SK-N-SH treated with all-trans-retinoic acid at 6 μM for 48 hours (cell line): ENCODE data around the gene DST.
"Not testable (repeated sequence)": the region's sequence is repeated elsewhere in the genome, so short reads cannot be mapped to it uniquely, and the experiment has no call there.

ENCODE experiments used
- ATAC-seq: fragments of 200-7000 bp; cut with Tn5 transposase; 3 replicates; pipeline ENCODE4 v1.9.1; 2020; ENCODE audit warnings: mild to moderate bottlenecking, moderate library complexity
- ARNTL ChIP-seq: fragments of 450-650 bp; formaldehyde crosslinking; IDR thresholded peaks from 2 replicates; pipeline ENCODE4 v1.5.0; 2020; ENCODE audit warnings: low read depth, mild to moderate bottlenecking, moderate library complexity, borderline replicate concordance
- BACH2 ChIP-seq: fragments of 250-450 bp; sonication (Bioruptor Pico); IDR thresholded peaks from 2 replicates; pipeline ENCODE4 v1.9.0; 2021; ENCODE audit warnings: mild to moderate bottlenecking, borderline replicate concordance
- CREB5 ChIP-seq: fragments of 250-450 bp; sonication (Bioruptor Pico); IDR thresholded peaks from 2 replicates; pipeline ENCODE4 v1.5.1; 2020; ENCODE audit warnings: low read depth, mild to moderate bottlenecking, moderate library complexity
- ESRRG ChIP-seq: fragments of 250-450 bp; sonication (Bioruptor Pico); IDR thresholded peaks from 2 replicates; pipeline ENCODE4 v1.6.1; 2021; ENCODE audit warnings: mild to moderate bottlenecking
- OSR1 ChIP-seq: fragments of 250-450 bp; sonication (Bioruptor Pico); IDR thresholded peaks from 2 replicates; pipeline ENCODE4 v1.8.0; 2022; ENCODE audit warnings: moderate library complexity, mild to moderate bottlenecking, inconsistent platforms
- POU6F1 ChIP-seq: fragments of 250-450 bp; sonication (Bioruptor Pico); IDR thresholded peaks from 2 replicates; pipeline ENCODE4 v1.8.0; 2021; ENCODE audit warnings: low read depth, mild to moderate bottlenecking, moderate library complexity, borderline replicate concordance
- PPARA ChIP-seq: fragments of 250-450 bp; sonication (Bioruptor Pico); IDR thresholded peaks from 2 replicates; pipeline ENCODE4 v1.5.0; 2020; ENCODE audit warnings: mild to moderate bottlenecking, borderline replicate concordance
- RARB ChIP-seq: fragments of 250-450 bp; sonication (Bioruptor Pico); IDR thresholded peaks from 2 replicates; pipeline ENCODE4 v1.8.0; 2021; ENCODE audit warnings: mild to moderate bottlenecking, moderate library complexity
- SNAI2 ChIP-seq: fragments of 250-450 bp; sonication (Bioruptor Pico); IDR thresholded peaks from 2 replicates; pipeline ENCODE4 v1.5.0; 2020; ENCODE audit warnings: mild to moderate bottlenecking, moderate library complexity
- TOX ChIP-seq: fragments of 250-450 bp; sonication (Bioruptor Pico); IDR thresholded peaks from 2 replicates; pipeline ENCODE4 v1.8.0; 2021; ENCODE audit warnings: mild to moderate bottlenecking, moderate library complexity, borderline replicate concordance
- TSHZ2 ChIP-seq: fragments of 250-450 bp; sonication (Bioruptor Pico); IDR thresholded peaks from 2 replicates; pipeline ENCODE4 v1.5.0; 2020; ENCODE audit warnings: mild to moderate bottlenecking, moderate library complexity
- ZC3H10 ChIP-seq: fragments of 250-450 bp; sonication (Bioruptor Pico); IDR thresholded peaks from 2 replicates; pipeline ENCODE4 v1.5.1; 2021; ENCODE audit warnings: mild to moderate bottlenecking, moderate library complexity
- ZFP3 ChIP-seq: fragments of 250-450 bp; sonication (Bioruptor Pico); IDR thresholded peaks from 2 replicates; pipeline ENCODE4 v1.5.0; 2020; ENCODE audit warnings: mild to moderate bottlenecking, moderate library complexity
- ZFP30 ChIP-seq: fragments of 450-650 bp; formaldehyde crosslinking; IDR thresholded peaks from 2 replicates; pipeline ENCODE4 v1.5.0; 2022; ENCODE audit warnings: mild to moderate bottlenecking, moderate library complexity
- ZNF565 ChIP-seq: fragments of 450-650 bp; formaldehyde crosslinking; conservative IDR thresholded peaks from 2 replicates; pipeline ENCODE4 v1.5.0; 2020; ENCODE audit warnings: low read depth, mild to moderate bottlenecking, moderate library complexity
- ZNF70 ChIP-seq: fragments of 450-650 bp; formaldehyde crosslinking; IDR thresholded peaks from 2 replicates; pipeline ENCODE4 v1.5.0; 2020; ENCODE audit warnings: mild to moderate bottlenecking, moderate library complexity
- ZNF8 ChIP-seq: fragments of 450-650 bp; formaldehyde crosslinking; IDR thresholded peaks from 2 replicates; pipeline ENCODE4 v1.5.0; 2020; ENCODE audit warnings: mild to moderate bottlenecking, moderate library complexity
- TF ChIP-seq, protein P1 (sequence below): fragments of 250-450 bp; sonication (Bioruptor Pico); IDR thresholded peaks from 2 replicates; pipeline ENCODE4 v1.8.0; 2020; ENCODE audit warnings: mild to moderate bottlenecking, moderate library complexity, borderline replicate concordance

The DST gene

DNA sequence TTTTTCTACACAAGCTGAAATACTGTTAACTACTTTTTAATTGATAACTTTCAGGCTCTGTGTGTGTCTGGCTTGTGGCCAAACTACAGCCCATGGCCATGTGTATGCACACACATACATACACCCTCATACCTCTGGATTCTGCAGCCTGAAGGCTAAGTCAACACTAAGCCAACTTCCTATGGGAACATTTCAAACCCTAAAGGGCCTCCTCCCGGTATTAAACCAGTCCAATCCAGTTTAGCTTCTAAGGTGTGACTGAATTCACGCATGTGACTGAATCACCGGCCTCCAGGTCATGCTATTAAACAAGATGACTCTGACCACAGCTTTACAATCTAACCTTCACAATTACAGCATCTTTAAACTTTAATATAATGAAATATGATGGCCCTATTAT is 20.7 kb upstream of the DST start:
- no peak for ATAC-seq
- TF ChIP-seq ZFP30 (CRISPR knock-in tag), result no peak
- no peak for TF ChIP-seq OSR1
- TF ChIP-seq ESRRG (CRISPR knock-in tag), result no peak
- TF ChIP-seq CREB5 (CRISPR knock-in tag), result no peak
- TF ChIP-seq BACH2 (CRISPR knock-in tag), result no peak
- TF ChIP-seq, protein P1, sequence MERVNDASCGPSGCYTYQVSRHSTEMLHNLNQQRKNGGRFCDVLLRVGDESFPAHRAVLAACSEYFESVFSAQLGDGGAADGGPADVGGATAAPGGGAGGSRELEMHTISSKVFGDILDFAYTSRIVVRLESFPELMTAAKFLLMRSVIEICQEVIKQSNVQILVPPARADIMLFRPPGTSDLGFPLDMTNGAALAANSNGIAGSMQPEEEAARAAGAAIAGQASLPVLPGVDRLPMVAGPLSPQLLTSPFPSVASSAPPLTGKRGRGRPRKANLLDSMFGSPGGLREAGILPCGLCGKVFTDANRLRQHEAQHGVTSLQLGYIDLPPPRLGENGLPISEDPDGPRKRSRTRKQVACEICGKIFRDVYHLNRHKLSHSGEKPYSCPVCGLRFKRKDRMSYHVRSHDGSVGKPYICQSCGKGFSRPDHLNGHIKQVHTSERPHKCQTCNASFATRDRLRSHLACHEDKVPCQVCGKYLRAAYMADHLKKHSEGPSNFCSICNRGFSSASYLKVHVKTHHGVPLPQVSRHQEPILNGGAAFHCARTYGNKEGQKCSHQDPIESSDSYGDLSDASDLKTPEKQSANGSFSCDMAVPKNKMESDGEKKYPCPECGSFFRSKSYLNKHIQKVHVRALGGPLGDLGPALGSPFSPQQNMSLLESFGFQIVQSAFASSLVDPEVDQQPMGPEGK (CRISPR knock-in tag), result no peak
- no peak for TF ChIP-seq TOX
- TF ChIP-seq SNAI2 (CRISPR knock-in tag), result no peak
- TF ChIP-seq ZNF565 (CRISPR knock-in tag), result no peak
- TF ChIP-seq TSHZ2 (CRISPR knock-in tag), result no peak
- no peak for TF ChIP-seq ZFP3
- TF ChIP-seq, all 23 proteins: peak for 0

DNA sequence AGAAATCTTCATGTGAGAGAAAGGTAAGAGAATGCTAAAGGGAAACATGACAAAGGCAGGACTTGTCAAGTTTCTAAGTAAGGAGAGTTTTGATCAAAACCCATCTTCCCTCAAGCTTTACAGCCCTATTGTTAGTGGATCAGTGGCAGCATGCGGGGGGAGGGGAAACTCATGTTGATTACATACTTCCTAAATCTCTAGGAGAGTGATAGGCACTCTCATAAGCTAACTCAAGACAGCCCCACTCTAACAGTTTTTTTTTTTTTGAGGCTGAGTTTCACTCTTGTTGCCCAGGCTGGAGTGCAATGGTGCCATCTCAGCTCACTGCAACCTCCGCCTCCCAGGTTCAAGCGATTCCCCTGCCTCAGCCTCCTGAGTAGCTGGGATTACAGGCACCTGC is 18.6 kb upstream of the DST start:
- ATAC-seq, result not testable (repeated sequence)

DNA sequence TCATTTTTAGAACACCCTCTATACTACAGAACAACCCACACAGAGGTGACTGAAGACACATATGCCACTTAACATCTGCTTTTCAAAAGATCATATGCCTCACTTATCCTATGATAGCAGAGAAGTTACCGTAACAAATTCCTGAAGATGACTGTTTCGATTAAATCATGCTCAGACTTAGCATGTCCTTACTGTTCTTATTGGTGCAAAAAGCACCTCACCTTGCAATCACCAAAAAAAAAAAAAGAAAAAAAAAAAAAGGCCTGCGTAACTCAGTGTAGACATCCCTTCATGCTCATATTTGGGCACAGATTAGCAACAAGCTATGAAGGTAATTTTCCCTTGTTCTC is 17.7 kb upstream of the DST start:
- TF ChIP-seq SNAI2 (CRISPR knock-in tag) (no peak), OSR1 (no peak), ZFP3 (no peak), ARNTL (CRISPR knock-in tag) (no peak), ESRRG (CRISPR knock-in tag) (no peak), TOX (no peak), ZNF70 (CRISPR knock-in tag) (no peak), PPARA (CRISPR knock-in tag) (no peak), ZFP30 (CRISPR knock-in tag) (no peak), ZNF8 (CRISPR knock-in tag) (no peak), POU6F1 (CRISPR knock-in tag) (no peak)
- TF ChIP-seq, protein P1 (CRISPR knock-in tag), result no peak
- ATAC-seq, result no peak; the same call in 2 of the 3 replicates

DNA sequence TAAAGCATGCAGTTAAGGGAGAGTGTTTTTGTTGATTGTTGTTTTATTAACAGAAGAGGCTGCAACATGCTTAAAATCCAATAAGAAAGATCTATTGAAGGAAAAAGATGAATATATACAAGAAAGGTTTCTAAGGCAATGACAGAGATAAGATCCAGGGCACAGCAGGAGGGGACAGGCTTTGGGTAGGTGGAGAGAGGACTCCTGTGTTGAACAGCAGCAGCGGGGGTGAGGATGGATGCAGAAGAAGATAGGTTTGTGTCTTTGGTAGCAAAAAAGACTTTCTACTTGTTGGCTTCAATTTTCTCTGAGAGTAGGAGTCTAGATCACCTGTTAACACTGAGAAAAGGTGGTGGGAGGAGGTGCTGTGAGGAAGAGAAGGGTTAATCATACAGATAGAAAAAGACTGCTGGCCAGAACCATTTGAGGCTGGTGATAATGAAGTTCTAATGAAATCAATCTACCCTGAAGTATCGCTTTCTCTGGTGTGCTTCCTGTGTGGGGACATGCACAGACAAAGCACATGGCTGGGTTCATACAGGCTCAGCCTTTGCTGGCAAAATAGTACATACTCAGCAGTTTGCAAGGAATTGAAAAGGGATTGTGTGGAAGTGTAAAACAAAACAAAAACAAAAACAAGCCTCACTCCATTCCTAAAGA is 17.2 kb upstream of the DST start:
- ATAC-seq, result no peak; the same call in 2 of the 3 replicates
- no peak for TF ChIP-seq ZNF565 (CRISPR knock-in tag)
- no peak for TF ChIP-seq ZC3H10 (CRISPR knock-in tag)
- no peak for TF ChIP-seq SNAI2 (CRISPR knock-in tag)
- TF ChIP-seq RARB (CRISPR knock-in tag), result no peak
